Prostate gland (tissue), 2 donors: ENCODE results near the gene BCAS3.
A peak's percentile ranks its signal among the peaks of the same experiment; 100 is the strongest.

Experiments
- POLR2A ChIP-seq: fragments of 450-650 bp; IDR thresholded peaks from one replicate; pipeline ENCODE4 v1.6.1; 2016; ENCODE audit warnings: antibody characterized with exemption, mild to moderate bottlenecking
- POLR2AphosphoS5 ChIP-seq: sonication (generic); formaldehyde crosslinking; IDR thresholded peaks from one replicate; pipeline ENCODE4 v1.6.1; 2017; ENCODE audit warnings: antibody characterized with exemption
- TF ChIP-seq, protein P1 (sequence below), 4 experiments: fragments of 200-600 bp in 2 of 4; fragments of 450-650 bp in 2 of 4; sonication (generic) in 2 of 4; IDR thresholded peaks; 1 replicate in 3 of 4; 2 replicates in 1 of 4; pipeline ENCODE4 v1.5.1; 2016 to 2019; ENCODE audit warnings: antibody characterized with exemption in 4 of 4, mild to moderate bottlenecking in 2 of 4, moderate library complexity in 2 of 4

DNA sequence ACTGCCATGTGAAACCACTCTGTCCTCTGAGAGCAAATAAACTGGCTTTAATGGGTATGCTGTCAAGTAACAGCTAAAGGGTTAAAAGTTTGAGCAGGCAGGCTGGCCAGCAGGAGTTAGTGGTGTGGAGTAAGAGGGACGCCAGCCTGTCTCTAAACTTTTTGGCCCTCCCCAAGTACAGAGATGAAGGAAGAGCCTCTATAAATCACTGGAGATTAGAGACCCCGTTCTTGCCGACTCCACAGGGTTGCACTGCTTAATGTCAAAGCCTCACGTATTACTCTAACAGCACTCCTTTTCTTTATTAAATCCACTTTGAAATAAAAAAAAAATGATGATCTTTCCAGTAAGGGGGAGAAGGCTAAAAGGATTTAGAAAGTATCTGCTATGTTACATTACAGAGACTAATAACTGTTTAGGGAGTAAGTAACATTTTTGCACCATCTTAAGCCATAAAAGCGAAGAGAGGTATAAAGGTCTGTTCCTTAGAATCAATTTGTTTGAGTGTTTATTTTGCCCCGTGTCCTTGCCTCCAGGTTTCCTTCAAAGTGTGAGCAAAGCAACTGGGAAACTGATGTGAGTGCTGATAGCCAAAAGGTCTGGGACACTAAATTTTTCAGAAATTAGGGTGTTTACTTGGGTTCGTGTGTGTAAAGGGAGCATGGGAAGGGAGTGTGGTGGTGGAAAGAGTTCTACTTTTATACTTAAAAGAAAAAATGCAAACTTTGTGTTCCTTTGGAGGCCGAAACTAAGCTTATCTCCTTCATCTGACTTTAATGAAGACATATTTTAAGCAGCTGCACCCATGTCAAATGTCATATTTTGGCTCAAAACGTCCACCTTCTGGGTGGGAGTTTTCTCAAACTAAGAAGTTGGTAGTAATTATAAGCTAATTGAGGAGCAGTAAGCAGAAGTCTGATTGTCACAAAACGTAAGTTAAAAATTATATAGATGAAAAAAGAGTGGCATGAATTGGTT lies 612.0 kb downstream of the BCAS3 start:
- TF ChIP-seq, protein P1, sequence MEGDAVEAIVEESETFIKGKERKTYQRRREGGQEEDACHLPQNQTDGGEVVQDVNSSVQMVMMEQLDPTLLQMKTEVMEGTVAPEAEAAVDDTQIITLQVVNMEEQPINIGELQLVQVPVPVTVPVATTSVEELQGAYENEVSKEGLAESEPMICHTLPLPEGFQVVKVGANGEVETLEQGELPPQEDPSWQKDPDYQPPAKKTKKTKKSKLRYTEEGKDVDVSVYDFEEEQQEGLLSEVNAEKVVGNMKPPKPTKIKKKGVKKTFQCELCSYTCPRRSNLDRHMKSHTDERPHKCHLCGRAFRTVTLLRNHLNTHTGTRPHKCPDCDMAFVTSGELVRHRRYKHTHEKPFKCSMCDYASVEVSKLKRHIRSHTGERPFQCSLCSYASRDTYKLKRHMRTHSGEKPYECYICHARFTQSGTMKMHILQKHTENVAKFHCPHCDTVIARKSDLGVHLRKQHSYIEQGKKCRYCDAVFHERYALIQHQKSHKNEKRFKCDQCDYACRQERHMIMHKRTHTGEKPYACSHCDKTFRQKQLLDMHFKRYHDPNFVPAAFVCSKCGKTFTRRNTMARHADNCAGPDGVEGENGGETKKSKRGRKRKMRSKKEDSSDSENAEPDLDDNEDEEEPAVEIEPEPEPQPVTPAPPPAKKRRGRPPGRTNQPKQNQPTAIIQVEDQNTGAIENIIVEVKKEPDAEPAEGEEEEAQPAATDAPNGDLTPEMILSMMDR (IDR thresholded peaks at IDR 0.05): no peak
- TF ChIP-seq POLR2A (no peak), POLR2AphosphoS5 (peak; percentile 31)
